K562 (cell line): ENCODE results near the gene C16orf74. TPM values are rescaled to one million over a fixed set of nuclear protein-coding genes. Genes with fewer than 3 reads are reported as not detected.

Experiments
- CBFB ChIP-seq: sonication (generic); formaldehyde crosslinking; IDR thresholded peaks from 2 replicates; pipeline ENCODE4 v1.4.0; 2020; ENCODE audit warnings: mild to moderate bottlenecking, missing genetic modification reagents
- CHD2 ChIP-seq: IDR thresholded peaks from 2 replicates; pipeline ENCODE4 v1.6.1; 2011; ENCODE audit warnings: low read depth, low read length
- ELF2 ChIP-seq: fragments of 250-450 bp; sonication (Bioruptor Pico); IDR thresholded peaks from 2 replicates; pipeline ENCODE4 v1.5.0; 2021; ENCODE audit warnings: mild to moderate bottlenecking
- HMG20B ChIP-seq: fragments of 250-450 bp; sonication (Bioruptor Pico); IDR thresholded peaks from 2 replicates; pipeline ENCODE4 v1.5.0; 2021; ENCODE audit warnings: mild to moderate bottlenecking
- MCM2 ChIP-seq: fragments of 450-650 bp; IDR thresholded peaks from 2 replicates; pipeline ENCODE4 v1.6.1; 2017; ENCODE audit warnings: low read depth, mild to moderate bottlenecking
- MGA ChIP-seq: fragments of 450-650 bp; IDR thresholded peaks from 2 replicates; pipeline ENCODE4 v1.6.1; 2016; ENCODE audit warnings: mild to moderate bottlenecking, moderate library complexity
- SREBF1 ChIP-seq: fragments of 150-350 bp; IDR thresholded peaks from 2 replicates; pipeline ENCODE4 v1.6.1; 2014; ENCODE audit warnings: antibody characterized with exemption, low read depth, low read length, borderline replicate concordance
- STAT6 ChIP-seq: sonication (generic); formaldehyde crosslinking; IDR thresholded peaks from 2 replicates; pipeline ENCODE4 v1.8.1; 2023; ENCODE audit warnings: mild to moderate bottlenecking, missing genetic modification reagents
- TBL1XR1 ChIP-seq, 2 experiments: IDR thresholded peaks; 2 replicates each; pipeline ENCODE4 v1.6.1; 2012; ENCODE audit warnings: improper control_type of control experiment in 2 of 2, low read length in 2 of 2, mild to moderate bottlenecking in 1 of 2
- TBP ChIP-seq: optimal IDR thresholded peaks from 2 replicates; pipeline ENCODE3; 2011; ENCODE audit warnings: low read depth, low read length, improper control_type of control experiment
- XRCC5 ChIP-seq: fragments of 200-400 bp; formaldehyde crosslinking; IDR thresholded peaks from 2 replicates; pipeline ENCODE4 v1.6.1; 2017; ENCODE audit warnings: low read depth, mild to moderate bottlenecking, low read length
- ZFP36 ChIP-seq: fragments of 150-350 bp; IDR thresholded peaks from 2 replicates; pipeline ENCODE4 v1.6.1; 2018; ENCODE audit warnings: low read length, low read depth; ENCODE audit not compliant: partially characterized antibody
- ZKSCAN1 ChIP-seq: fragments of 150-350 bp; IDR thresholded peaks from 2 replicates; pipeline ENCODE4 v1.6.1; 2016; ENCODE audit warnings: low read depth, low read length
- ZNF444 ChIP-seq: fragments of 250-450 bp; sonication (Bioruptor Pico); IDR thresholded peaks from 2 replicates; pipeline ENCODE4 v1.4.0; 2020; ENCODE audit warnings: mild to moderate bottlenecking, moderate library complexity
- polyA plus RNA-seq, 8 experiments: library from polyadenylated mRNA; depleted of rRNA in 4 of 8; stranded (reverse) in 5 of 8; unstranded in 3 of 8; fragments of >200 nt; fragmentation: Nextera tagmentation in 2 of 8; fragmentation: Illumina TruSeq in 1 of 8; extraction: Ambion mirVana in 2 of 8; extraction: Trizol in 1 of 8; gene quantifications; 2 replicates each; pipeline versions ENCODE4 v1.2.1 to v1.2.3, GENCODE V29; 2011 to 2014; ENCODE audit warnings: inconsistent platforms in 1 of 8, missing spikeins in 1 of 8
- total RNA-seq, 7 experiments: library from RNA; depleted of rRNA in 6 of 7; stranded (reverse); fragments of >200 nt in 6 of 7; fragmentation: Illumina TruSeq in 2 of 7; extraction: Trizol in 2 of 7; gene quantifications; 2 replicates each; pipeline versions ENCODE4 v1.2.1 to v1.2.3, GENCODE V29; 2011 to 2021; ENCODE audit warnings: low replicate concordance in 1 of 7

C16orf74 gene
- total and polyA plus RNA-seq, 9 of the 15 experiments (the other 6 are each of a cell fraction or from before 2014, with no cell fraction given) = not detected

GRCh38 chr16:85752511-85753420 is 1.9 kb upstream of the C16orf74 start (continued):
- TF ChIP-seq MGA = no peak
- TF ChIP-seq CBFB (CRISPR knock-in tag) = no peak
- TF ChIP-seq TBP = no peak
- 0 out of 2 replicates have a peak, but pooled peaks have one; percentile 73 for TF ChIP-seq XRCC5
- no peak for TF ChIP-seq SREBF1
- TF ChIP-seq TBL1XR1 (IDR thresholded peaks at IDR 0.05; ENCODE audit: low read length in 2 of 2) = no peak
- no peak for TF ChIP-seq ZFP36
- TF ChIP-seq CHD2 = peak; percentile 19; the same call in 1 of the 2 replicates
- TF ChIP-seq ZNF444 (CRISPR knock-in tag) = no peak
- no peak for TF ChIP-seq HMG20B (CRISPR knock-in tag)
- TF ChIP-seq MCM2 = no peak
- TF ChIP-seq ELF2 (CRISPR knock-in tag) = no peak
- no peak for TF ChIP-seq STAT6 (CRISPR knock-in tag)
- no peak for TF ChIP-seq ZKSCAN1
